Rectal smooth muscle tissue (tissue), 1 donor: ENCODE results near the gene CCDC127.
A peak's percentile ranks its signal among the peaks of the same experiment; 100 is the strongest.

ENCODE experiments used
- H3K27ac ChIP-seq: one replicate; pipeline ENCODE4 v1.7.0; 2013; ENCODE audit warnings: low read depth, low read length, inconsistent platforms
- H3K27me3 ChIP-seq: one replicate; pipeline ENCODE4 v1.7.0; 2013; ENCODE audit warnings: low read length; ENCODE audit not compliant: control insufficient read depth, insufficient read depth
- H3K36me3 ChIP-seq: one replicate; pipeline ENCODE4 v1.7.0; 2013; ENCODE audit warnings: low read length; ENCODE audit not compliant: control insufficient read depth, insufficient read depth
- H3K4me1 ChIP-seq: one replicate; pipeline ENCODE4 v1.7.0; 2013; ENCODE audit warnings: low read length; ENCODE audit not compliant: control insufficient read depth, insufficient read depth
- H3K4me3 ChIP-seq: one replicate; pipeline ENCODE4 v1.7.0; 2013; ENCODE audit warnings: low read length
- H3K9ac ChIP-seq: one replicate; pipeline ENCODE4 v1.7.0; 2013; ENCODE audit warnings: low read length

The CCDC127 gene

GRCh38 chr5:189976-190365, 28.0 kb downstream of the CCDC127 start:
- no peak overlapping the region for H3K27ac ChIP-seq
- H3K9ac ChIP-seq: no peak overlapping the region
- H3K27me3 ChIP-seq: peaks cover 8% of the 10 kb centered on the region
- H3K4me1 ChIP-seq: peaks cover 9% of the 10 kb centered on the region
- no peaks in the 10 kb centered on the region for H3K36me3 ChIP-seq
- no peak overlapping the region for H3K4me3 ChIP-seq

GRCh38 chr5:189486-189885, 28.5 kb downstream of the CCDC127 start:
- Histone ChIP-seq H3K27ac (no peak overlapping the region), H3K4me1 (peaks cover 9% of the 10 kb centered on the region)

GRCh38 chr5:188488-189481, 29.2 kb downstream of the CCDC127 start:
- H3K9ac ChIP-seq: no peak overlapping the region
- no peaks in the 10 kb centered on the region for H3K36me3 ChIP-seq
- peaks cover 9% of the 10 kb centered on the region for H3K4me1 ChIP-seq
- peak overlapping the region; percentile 58 for H3K4me3 ChIP-seq
- H3K27ac ChIP-seq: no peak overlapping the region
- peaks cover 8% of the 10 kb centered on the region for H3K27me3 ChIP-seq

More at GRCh38 chr5:189486-189885, 28.5 kb downstream of the CCDC127 start:
- Histone ChIP-seq H3K4me3 (no peak overlapping the region), H3K9ac (no peak overlapping the region), H3K27me3 (peaks cover 8% of the 10 kb centered on the region), H3K36me3 (no peaks in the 10 kb centered on the region)

- no peaks in the 10 kb centered on the region for H3K36me3 ChIP-seq
- H3K4me3 ChIP-seq: peak overlapping the region; percentile 58
- H3K4me1 ChIP-seq: peaks cover 9% of the 10 kb centered on the region
- peaks cover 8% of the 10 kb centered on the region for H3K27me3 ChIP-seq
- no peak overlapping the region for H3K9ac ChIP-seq
- H3K27ac ChIP-seq: no peak overlapping the region
These were observed 30.1 kb downstream of the CCDC127 start for GRCh38 chr5:187617-188451.

- peaks cover 9% of the 10 kb centered on the region for H3K4me1 ChIP-seq
- H3K4me3 ChIP-seq: no peak overlapping the region
- H3K27me3 ChIP-seq: peaks cover 7% of the 10 kb centered on the region
- no peak overlapping the region for H3K9ac ChIP-seq
- H3K27ac ChIP-seq: no peak overlapping the region
- H3K36me3 ChIP-seq: no peaks in the 10 kb centered on the region
These were observed 30.9 kb downstream of the CCDC127 start for GRCh38 chr5:187042-187431.

- Histone ChIP-seq H3K36me3 (no peaks in the 10 kb centered on the region), H3K27ac (no peak overlapping the region), H3K4me3 (no peak overlapping the region), H3K27me3 (peaks cover 2% of the 10 kb centered on the region), H3K4me1 (peaks cover 9% of the 10 kb centered on the region), H3K9ac (no peak overlapping the region)
These were observed 31.6 kb downstream of the CCDC127 start for GRCh38 chr5:186091-187041.

GRCh38 chr5:185095-186070, 32.6 kb downstream of the CCDC127 start:
- Histone ChIP-seq H3K27me3 (no peaks in the 10 kb centered on the region), H3K4me3 (no peak overlapping the region), H3K27ac (no peak overlapping the region), H3K4me1 (peaks cover 4% of the 10 kb centered on the region), H3K36me3 (no peaks in the 10 kb centered on the region), H3K9ac (no peak overlapping the region)

- no peaks in the 10 kb centered on the region for H3K27me3 ChIP-seq
- no peak overlapping the region for H3K27ac ChIP-seq
- peaks cover 4% of the 10 kb centered on the region for H3K4me1 ChIP-seq
- H3K4me3 ChIP-seq: no peak overlapping the region
- no peaks in the 10 kb centered on the region for H3K36me3 ChIP-seq
- H3K9ac ChIP-seq: no peak overlapping the region
These were observed 33.5 kb downstream of the CCDC127 start for GRCh38 chr5:184471-184870.

GRCh38 chr5:182126-182525, 35.8 kb downstream of the CCDC127 start:
- H3K4me1 ChIP-seq: no peaks in the 10 kb centered on the region
- no peaks in the 10 kb centered on the region for H3K27me3 ChIP-seq
- no peak overlapping the region for H3K9ac ChIP-seq
- H3K4me3 ChIP-seq: no peak overlapping the region
- no peak overlapping the region for H3K27ac ChIP-seq
- H3K36me3 ChIP-seq: no peaks in the 10 kb centered on the region

GRCh38 chr5:181566-181965, 36.4 kb downstream of the CCDC127 start:
- H3K27me3 ChIP-seq: no peaks in the 10 kb centered on the region
- no peak overlapping the region for H3K4me3 ChIP-seq
- no peak overlapping the region for H3K9ac ChIP-seq
- H3K27ac ChIP-seq: no peak overlapping the region
- H3K36me3 ChIP-seq: no peaks in the 10 kb centered on the region
- H3K4me1 ChIP-seq: no peaks in the 10 kb centered on the region

GRCh38 chr5:181160-181559, 36.8 kb downstream of the CCDC127 start:
- Histone ChIP-seq H3K4me3 (no peak overlapping the region), H3K27ac (no peak overlapping the region), H3K36me3 (no peaks in the 10 kb centered on the region), H3K4me1 (no peaks in the 10 kb centered on the region), H3K27me3 (no peaks in the 10 kb centered on the region), H3K9ac (no peak overlapping the region)
